Measurements from ENCODE around the gene CCDC102B. TPM values are rescaled to one million over a fixed set of nuclear protein-coding genes. Genes with fewer than 3 reads are reported as not detected.

The CCDC102B gene
- total RNA-seq, 4 donors from 2014 or later: 3.5 to 159 (median 8.8) TPM

DNA sequence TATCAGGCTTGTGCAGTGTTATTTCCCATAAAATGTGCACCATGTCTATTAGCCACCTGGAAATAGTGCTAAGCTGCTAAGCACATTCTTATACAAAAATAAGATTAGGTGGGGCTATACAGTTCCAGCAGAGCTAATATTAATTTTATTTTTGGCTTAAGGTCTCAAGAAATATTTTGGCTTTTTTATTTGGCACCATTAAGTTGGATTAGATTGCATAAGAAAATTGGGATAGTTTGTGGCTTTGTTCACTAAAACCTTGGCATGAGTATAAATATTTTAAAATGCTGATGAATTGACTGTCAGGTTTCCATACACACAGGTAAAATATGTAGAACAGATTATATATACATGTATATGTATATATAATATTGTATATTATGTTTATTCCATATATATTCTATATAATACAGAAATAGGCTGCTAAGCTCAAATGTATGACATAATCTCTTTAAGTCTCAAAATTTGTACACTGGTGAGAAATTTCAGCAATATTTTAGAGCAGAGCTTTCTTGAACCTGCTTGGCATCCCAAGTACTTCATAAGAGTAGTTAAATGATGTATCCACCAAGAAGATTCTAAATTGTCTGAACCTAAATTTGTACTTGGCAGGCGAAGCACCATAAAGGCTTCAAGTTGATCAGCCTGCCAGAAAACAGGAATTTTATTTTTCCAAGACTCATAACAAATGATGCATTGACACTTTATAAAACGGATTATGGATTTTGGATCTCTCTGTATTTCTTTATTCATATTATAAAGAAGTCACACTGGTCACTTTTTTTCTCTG lies 32.6 kb downstream of the CCDC102B start:
- Histone ChIP-seq H3K36me3 (no peaks in the 10 kb centered on the region), H3K27ac (no peak overlapping the region), H3K4me3 (no peak overlapping the region), H3K9me3 (no peaks in the 10 kb centered on the region), H3K27me3 (no peaks in the 10 kb centered on the region), H3K4me1 (no peaks in the 10 kb centered on the region)
- no peak for DNase-seq
- TF ChIP-seq, protein P1, sequence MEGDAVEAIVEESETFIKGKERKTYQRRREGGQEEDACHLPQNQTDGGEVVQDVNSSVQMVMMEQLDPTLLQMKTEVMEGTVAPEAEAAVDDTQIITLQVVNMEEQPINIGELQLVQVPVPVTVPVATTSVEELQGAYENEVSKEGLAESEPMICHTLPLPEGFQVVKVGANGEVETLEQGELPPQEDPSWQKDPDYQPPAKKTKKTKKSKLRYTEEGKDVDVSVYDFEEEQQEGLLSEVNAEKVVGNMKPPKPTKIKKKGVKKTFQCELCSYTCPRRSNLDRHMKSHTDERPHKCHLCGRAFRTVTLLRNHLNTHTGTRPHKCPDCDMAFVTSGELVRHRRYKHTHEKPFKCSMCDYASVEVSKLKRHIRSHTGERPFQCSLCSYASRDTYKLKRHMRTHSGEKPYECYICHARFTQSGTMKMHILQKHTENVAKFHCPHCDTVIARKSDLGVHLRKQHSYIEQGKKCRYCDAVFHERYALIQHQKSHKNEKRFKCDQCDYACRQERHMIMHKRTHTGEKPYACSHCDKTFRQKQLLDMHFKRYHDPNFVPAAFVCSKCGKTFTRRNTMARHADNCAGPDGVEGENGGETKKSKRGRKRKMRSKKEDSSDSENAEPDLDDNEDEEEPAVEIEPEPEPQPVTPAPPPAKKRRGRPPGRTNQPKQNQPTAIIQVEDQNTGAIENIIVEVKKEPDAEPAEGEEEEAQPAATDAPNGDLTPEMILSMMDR (IDR thresholded peaks at IDR 0.05): no peak
- TF ChIP-seq POLR2A (IDR thresholded peaks at IDR 0.05): no peak

DNA sequence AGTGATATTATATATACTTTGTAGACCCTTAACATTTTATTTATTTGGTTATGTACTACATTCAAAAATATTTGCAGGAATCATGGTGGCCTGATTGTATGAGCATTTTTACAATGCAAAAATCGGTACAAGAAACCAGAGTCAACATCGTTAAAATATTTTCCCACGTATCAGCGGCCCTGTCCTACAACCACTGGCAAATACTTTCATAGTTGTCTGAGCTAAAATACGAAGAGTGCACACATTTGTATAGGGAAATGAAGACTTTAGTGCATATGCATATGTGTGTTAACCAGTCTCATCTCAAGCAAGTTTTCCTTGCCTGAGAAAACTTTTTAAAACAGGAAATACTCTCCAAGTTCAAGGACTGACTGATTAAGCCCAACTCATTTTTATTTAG lies 35.9 kb downstream of the CCDC102B start:
- no peaks in the 10 kb centered on the region for H3K4me1 ChIP-seq
- DNase-seq: no peak
- H3K36me3 ChIP-seq: no peaks in the 10 kb centered on the region
- no peak overlapping the region for H3K27ac ChIP-seq
- no peak overlapping the region for H3K4me3 ChIP-seq
- TF ChIP-seq, protein P1 (IDR thresholded peaks at IDR 0.05): no peak
- no peak for TF ChIP-seq POLR2A (IDR thresholded peaks at IDR 0.05)
- no peaks in the 10 kb centered on the region for H3K27me3 ChIP-seq
- no peaks in the 10 kb centered on the region for H3K9me3 ChIP-seq

DNA sequence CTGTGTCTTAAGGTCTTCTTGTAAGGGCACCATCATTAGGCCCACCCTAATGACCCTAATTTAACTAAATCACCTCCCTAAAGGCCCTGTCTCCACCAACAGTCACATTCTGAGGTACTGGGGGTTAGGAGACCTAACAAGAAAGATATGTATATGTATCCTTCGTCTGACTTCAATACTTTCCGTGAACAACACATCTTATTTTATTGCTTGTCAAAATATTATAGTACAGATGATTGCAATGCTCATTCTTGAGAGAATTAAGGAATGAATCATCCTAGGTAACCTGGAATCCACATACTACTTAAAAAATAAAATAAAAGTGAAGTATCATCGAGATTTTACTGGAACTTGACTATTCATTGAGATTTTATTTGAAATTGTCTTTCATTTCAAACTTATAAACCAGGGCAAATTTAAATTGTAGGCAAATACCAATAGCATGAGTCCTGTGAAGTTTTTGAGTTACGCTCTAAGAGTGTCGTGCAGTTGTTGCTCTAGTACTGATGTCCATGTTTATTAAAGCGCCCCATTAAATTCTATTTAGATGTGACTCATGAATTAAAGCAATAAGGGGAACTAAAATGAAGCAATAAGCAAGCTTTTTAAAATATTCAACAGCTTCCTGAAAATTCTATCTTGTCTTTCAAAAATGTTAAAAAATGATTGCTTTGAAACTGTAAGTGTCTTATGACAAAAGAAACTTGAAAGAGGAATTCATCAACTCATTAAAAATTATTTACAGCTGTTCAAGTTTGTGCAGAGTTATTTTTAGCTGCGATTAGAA lies 40.0 kb downstream of the CCDC102B start:
- H3K4me3 ChIP-seq: no peak overlapping the region
- no peaks in the 10 kb centered on the region for H3K9me3 ChIP-seq
- TF ChIP-seq, protein P1 (IDR thresholded peaks at IDR 0.05): no peak
- no peak for TF ChIP-seq POLR2A (IDR thresholded peaks at IDR 0.05)
- H3K27me3 ChIP-seq: no peaks in the 10 kb centered on the region
- no peaks in the 10 kb centered on the region for H3K36me3 ChIP-seq
- DNase-seq: no peak
- peak overlapping the region in 2 of 4 donors; percentile 52 to 55 for H3K27ac ChIP-seq
- H3K4me1 ChIP-seq: no peaks in the 10 kb centered on the region

DNA sequence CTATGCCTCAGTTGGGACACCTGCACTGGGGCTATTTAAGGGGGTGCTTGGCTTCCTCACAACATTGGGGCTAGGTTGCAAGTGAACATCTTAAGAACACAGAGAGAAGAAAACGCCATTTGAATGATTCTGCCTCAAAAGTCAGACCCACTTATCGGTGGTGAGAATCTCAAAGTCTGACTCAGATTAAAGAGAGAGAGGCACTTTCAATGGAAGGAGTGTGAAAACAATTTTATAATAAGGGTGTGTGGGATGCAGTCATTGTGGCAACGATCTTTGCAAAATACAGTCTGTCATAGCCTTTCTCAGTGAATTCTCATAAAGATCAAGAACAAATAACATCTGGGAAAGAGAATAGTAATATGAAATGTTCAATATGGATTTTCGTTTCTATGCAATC lies 41.8 kb downstream of the CCDC102B start:
- Histone ChIP-seq H3K27ac (no peak overlapping the region), H3K27me3 (no peaks in the 10 kb centered on the region), H3K9me3 (no peaks in the 10 kb centered on the region), H3K36me3 (no peaks in the 10 kb centered on the region), H3K4me3 (no peak overlapping the region), H3K4me1 (no peaks in the 10 kb centered on the region)
- TF ChIP-seq, protein P1 (IDR thresholded peaks at IDR 0.05): no peak
- TF ChIP-seq POLR2A (IDR thresholded peaks at IDR 0.05): no peak
- no peak for DNase-seq

DNA sequence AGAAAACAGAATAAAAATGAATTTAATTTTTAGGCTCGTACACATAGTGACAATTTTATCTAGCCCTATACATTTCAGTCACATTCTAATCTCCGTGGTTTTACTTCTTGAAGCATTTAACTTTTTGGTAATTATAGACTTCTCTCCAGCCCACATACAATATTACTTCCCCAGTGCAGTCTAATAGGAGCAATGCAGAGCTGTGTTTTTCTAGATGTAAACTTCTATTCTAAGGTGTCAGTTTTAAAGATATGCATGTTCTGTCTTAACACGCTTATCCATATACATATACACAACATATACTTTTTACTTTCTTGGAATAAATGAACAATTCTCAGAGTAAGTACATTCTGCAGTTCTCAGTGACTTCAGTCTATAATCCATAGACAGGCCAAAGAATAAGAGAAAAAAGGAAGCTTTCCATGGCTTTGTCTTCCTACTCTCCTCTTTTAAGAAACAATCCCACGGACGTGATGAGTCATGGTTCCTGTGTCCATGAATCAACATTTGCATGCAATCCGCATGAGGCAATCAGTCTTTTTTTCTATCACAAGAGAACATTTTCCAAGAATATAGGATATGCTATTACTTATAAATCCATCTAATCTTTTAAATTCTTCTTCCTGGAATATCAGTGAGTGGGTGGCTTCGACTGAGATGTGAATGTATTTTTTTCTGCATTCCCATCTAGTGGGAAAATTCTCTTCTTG lies 42.8 kb downstream of the CCDC102B start:
- H3K27me3 ChIP-seq: no peaks in the 10 kb centered on the region
- H3K4me3 ChIP-seq: no peak overlapping the region
- no peaks in the 10 kb centered on the region for H3K36me3 ChIP-seq
- DNase-seq: no peak
- no peaks in the 10 kb centered on the region for H3K4me1 ChIP-seq
- no peak for TF ChIP-seq POLR2A (IDR thresholded peaks at IDR 0.05)
- TF ChIP-seq, protein P1 (IDR thresholded peaks at IDR 0.05): no peak
- no peak overlapping the region for H3K27ac ChIP-seq
- H3K9me3 ChIP-seq: no peaks in the 10 kb centered on the region
